SK-N-SH treated with all-trans-retinoic acid at 6 μM for 48 hours (cell line): ENCODE data around the gene SPAG4.
A peak's percentile ranks its signal among the peaks of the same experiment; 100 is the strongest.

Experiments
- ATAC-seq: fragments of 200-7000 bp; cut with Tn5 transposase; 3 replicates; pipeline ENCODE4 v1.9.1; 2020; ENCODE audit warnings: mild to moderate bottlenecking, moderate library complexity
- ARNTL ChIP-seq: fragments of 450-650 bp; formaldehyde crosslinking; IDR thresholded peaks from 2 replicates; pipeline ENCODE4 v1.5.0; 2020; ENCODE audit warnings: low read depth, mild to moderate bottlenecking, moderate library complexity, borderline replicate concordance
- BACH2 ChIP-seq: fragments of 250-450 bp; sonication (Bioruptor Pico); IDR thresholded peaks from 2 replicates; pipeline ENCODE4 v1.9.0; 2021; ENCODE audit warnings: mild to moderate bottlenecking, borderline replicate concordance
- CSDC2 ChIP-seq: fragments of 250-450 bp; sonication (Bioruptor Pico); IDR thresholded peaks from 2 replicates; pipeline ENCODE4 v1.5.0; 2020; ENCODE audit warnings: mild to moderate bottlenecking, moderate library complexity
- CSRNP3 ChIP-seq: fragments of 250-450 bp; sonication (Bioruptor Pico); IDR thresholded peaks from 2 replicates; pipeline ENCODE4 v1.5.1; 2021; ENCODE audit warnings: mild to moderate bottlenecking, moderate library complexity
- ESRRG ChIP-seq: fragments of 250-450 bp; sonication (Bioruptor Pico); IDR thresholded peaks from 2 replicates; pipeline ENCODE4 v1.6.1; 2021; ENCODE audit warnings: mild to moderate bottlenecking
- GLIS3 ChIP-seq: fragments of 250-450 bp; sonication (Bioruptor Pico); IDR thresholded peaks from 2 replicates; pipeline ENCODE4 v1.5.0; 2020; ENCODE audit warnings: mild to moderate bottlenecking, moderate library complexity
- OSR1 ChIP-seq: fragments of 250-450 bp; sonication (Bioruptor Pico); IDR thresholded peaks from 2 replicates; pipeline ENCODE4 v1.8.0; 2022; ENCODE audit warnings: moderate library complexity, mild to moderate bottlenecking, inconsistent platforms
- PATZ1 ChIP-seq: fragments of 250-450 bp; sonication (Bioruptor Pico); IDR thresholded peaks from 2 replicates; pipeline ENCODE4 v1.8.0; 2020; ENCODE audit warnings: mild to moderate bottlenecking, moderate library complexity, borderline replicate concordance
- PPARA ChIP-seq: fragments of 250-450 bp; sonication (Bioruptor Pico); IDR thresholded peaks from 2 replicates; pipeline ENCODE4 v1.5.0; 2020; ENCODE audit warnings: mild to moderate bottlenecking, borderline replicate concordance
- RARB ChIP-seq: fragments of 250-450 bp; sonication (Bioruptor Pico); IDR thresholded peaks from 2 replicates; pipeline ENCODE4 v1.8.0; 2021; ENCODE audit warnings: mild to moderate bottlenecking, moderate library complexity
- SNAI2 ChIP-seq: fragments of 250-450 bp; sonication (Bioruptor Pico); IDR thresholded peaks from 2 replicates; pipeline ENCODE4 v1.5.0; 2020; ENCODE audit warnings: mild to moderate bottlenecking, moderate library complexity
- TOX ChIP-seq: fragments of 250-450 bp; sonication (Bioruptor Pico); IDR thresholded peaks from 2 replicates; pipeline ENCODE4 v1.8.0; 2021; ENCODE audit warnings: mild to moderate bottlenecking, moderate library complexity, borderline replicate concordance
- ZC3H10 ChIP-seq: fragments of 250-450 bp; sonication (Bioruptor Pico); IDR thresholded peaks from 2 replicates; pipeline ENCODE4 v1.5.1; 2021; ENCODE audit warnings: mild to moderate bottlenecking, moderate library complexity
- ZFP3 ChIP-seq: fragments of 250-450 bp; sonication (Bioruptor Pico); IDR thresholded peaks from 2 replicates; pipeline ENCODE4 v1.5.0; 2020; ENCODE audit warnings: mild to moderate bottlenecking, moderate library complexity
- ZNF565 ChIP-seq: fragments of 450-650 bp; formaldehyde crosslinking; conservative IDR thresholded peaks from 2 replicates; pipeline ENCODE4 v1.5.0; 2020; ENCODE audit warnings: low read depth, mild to moderate bottlenecking, moderate library complexity
- ZNF70 ChIP-seq: fragments of 450-650 bp; formaldehyde crosslinking; IDR thresholded peaks from 2 replicates; pipeline ENCODE4 v1.5.0; 2020; ENCODE audit warnings: mild to moderate bottlenecking, moderate library complexity
- ZNF8 ChIP-seq: fragments of 450-650 bp; formaldehyde crosslinking; IDR thresholded peaks from 2 replicates; pipeline ENCODE4 v1.5.0; 2020; ENCODE audit warnings: mild to moderate bottlenecking, moderate library complexity
- TF ChIP-seq, protein P1 (sequence below): fragments of 250-450 bp; sonication (Bioruptor Pico); IDR thresholded peaks from 2 replicates; pipeline ENCODE4 v1.5.1; 2020; ENCODE audit warnings: low read depth, mild to moderate bottlenecking, moderate library complexity
- TF ChIP-seq, protein P2 (sequence below): fragments of 250-450 bp; sonication (Bioruptor Pico); IDR thresholded peaks from 2 replicates; pipeline ENCODE4 v1.8.0; 2021; ENCODE audit warnings: low read depth, mild to moderate bottlenecking, moderate library complexity, borderline replicate concordance
- TF ChIP-seq, protein P3 (sequence below): fragments of 250-450 bp; sonication (Bioruptor Pico); IDR thresholded peaks from 2 replicates; pipeline ENCODE4 v1.5.0; 2020; ENCODE audit warnings: mild to moderate bottlenecking, moderate library complexity

Gene SPAG4, protein sequence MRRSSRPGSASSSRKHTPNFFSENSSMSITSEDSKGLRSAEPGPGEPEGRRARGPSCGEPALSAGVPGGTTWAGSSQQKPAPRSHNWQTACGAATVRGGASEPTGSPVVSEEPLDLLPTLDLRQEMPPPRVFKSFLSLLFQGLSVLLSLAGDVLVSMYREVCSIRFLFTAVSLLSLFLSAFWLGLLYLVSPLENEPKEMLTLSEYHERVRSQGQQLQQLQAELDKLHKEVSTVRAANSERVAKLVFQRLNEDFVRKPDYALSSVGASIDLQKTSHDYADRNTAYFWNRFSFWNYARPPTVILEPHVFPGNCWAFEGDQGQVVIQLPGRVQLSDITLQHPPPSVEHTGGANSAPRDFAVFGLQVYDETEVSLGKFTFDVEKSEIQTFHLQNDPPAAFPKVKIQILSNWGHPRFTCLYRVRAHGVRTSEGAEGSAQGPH

DNA sequence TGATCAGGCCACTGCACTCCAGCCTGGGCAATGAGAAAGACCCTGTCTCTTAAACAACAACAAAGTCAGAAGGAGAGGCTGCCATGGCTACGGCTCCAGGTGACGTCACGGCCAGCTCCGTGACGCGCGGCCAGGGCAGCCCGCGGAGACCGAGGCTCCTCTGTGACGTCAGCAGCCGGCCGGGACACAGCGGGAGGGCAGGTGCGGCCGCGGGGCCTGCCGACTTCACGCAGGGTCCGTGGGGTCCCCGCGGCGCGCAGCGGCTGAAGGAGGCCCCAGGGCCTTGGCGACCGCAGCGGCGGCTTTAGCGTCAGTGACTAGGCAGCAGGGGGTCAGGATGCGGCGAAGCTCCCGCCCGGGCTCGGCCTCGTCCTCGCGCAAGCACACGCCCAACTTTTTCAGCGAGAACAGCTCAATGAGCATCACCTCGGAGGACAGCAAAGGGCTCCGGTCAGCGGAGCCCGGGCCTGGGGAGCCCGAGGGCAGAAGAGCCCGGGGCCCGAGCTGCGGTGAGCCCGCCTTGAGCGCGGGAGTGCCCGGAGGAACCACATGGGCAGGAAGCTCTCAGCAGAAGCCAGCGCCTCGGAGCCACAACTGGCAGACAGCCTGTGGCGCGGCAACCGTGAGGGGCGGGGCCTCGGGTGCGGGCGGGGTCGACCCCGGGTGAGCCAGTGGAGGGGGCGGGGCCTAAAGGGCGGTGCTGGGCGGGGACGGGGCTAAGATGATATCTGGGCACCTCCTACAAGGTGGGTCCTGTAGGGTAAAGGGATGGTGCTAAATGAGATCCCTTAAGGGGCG lies at the start of gene SPAG4:
Gene SPAG4 (plus strand): TSS at position 163 of the 798 bp plus-strand sequence. CDS start 175 bp downstream, at position 338.
- TF ChIP-seq SNAI2 (CRISPR knock-in tag) (no peak), GLIS3 (CRISPR knock-in tag) (peak; percentile 8; the same call in 1 of the 2 replicates), TOX (CRISPR knock-in tag) (no peak), ZFP3 (CRISPR knock-in tag) (peak; percentile 62; the same call in 1 of the 2 replicates), ZNF70 (CRISPR knock-in tag) (peak; percentile 5; the same call in 1 of the 2 replicates), CSDC2 (CRISPR knock-in tag) (0 out of 2 replicates have a peak, but pooled peaks have one; percentile 40)
- TF ChIP-seq, protein P1, sequence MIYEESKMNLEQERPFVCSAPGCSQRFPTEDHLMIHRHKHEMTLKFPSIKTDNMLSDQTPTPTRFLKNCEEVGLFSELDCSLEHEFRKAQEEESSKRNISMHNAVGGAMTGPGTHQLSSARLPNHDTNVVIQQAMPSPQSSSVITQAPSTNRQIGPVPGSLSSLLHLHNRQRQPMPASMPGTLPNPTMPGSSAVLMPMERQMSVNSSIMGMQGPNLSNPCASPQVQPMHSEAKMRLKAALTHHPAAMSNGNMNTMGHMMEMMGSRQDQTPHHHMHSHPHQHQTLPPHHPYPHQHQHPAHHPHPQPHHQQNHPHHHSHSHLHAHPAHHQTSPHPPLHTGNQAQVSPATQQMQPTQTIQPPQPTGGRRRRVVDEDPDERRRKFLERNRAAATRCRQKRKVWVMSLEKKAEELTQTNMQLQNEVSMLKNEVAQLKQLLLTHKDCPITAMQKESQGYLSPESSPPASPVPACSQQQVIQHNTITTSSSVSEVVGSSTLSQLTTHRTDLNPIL, result no peak
- ATAC-seq, result peak; percentile 82

- TF ChIP-seq ZNF70 (CRISPR knock-in tag) (no peak), ESRRG (CRISPR knock-in tag) (no peak), GLIS3 (CRISPR knock-in tag) (no peak), ZNF8 (CRISPR knock-in tag) (no peak), CSRNP3 (CRISPR knock-in tag) (no peak), TOX (CRISPR knock-in tag) (no peak), OSR1 (no peak), ARNTL (CRISPR knock-in tag) (no peak), ZC3H10 (CRISPR knock-in tag) (no peak), BACH2 (CRISPR knock-in tag) (no peak), ZNF565 (CRISPR knock-in tag) (no peak), RARB (CRISPR knock-in tag) (no peak)
- TF ChIP-seq, protein P2, sequence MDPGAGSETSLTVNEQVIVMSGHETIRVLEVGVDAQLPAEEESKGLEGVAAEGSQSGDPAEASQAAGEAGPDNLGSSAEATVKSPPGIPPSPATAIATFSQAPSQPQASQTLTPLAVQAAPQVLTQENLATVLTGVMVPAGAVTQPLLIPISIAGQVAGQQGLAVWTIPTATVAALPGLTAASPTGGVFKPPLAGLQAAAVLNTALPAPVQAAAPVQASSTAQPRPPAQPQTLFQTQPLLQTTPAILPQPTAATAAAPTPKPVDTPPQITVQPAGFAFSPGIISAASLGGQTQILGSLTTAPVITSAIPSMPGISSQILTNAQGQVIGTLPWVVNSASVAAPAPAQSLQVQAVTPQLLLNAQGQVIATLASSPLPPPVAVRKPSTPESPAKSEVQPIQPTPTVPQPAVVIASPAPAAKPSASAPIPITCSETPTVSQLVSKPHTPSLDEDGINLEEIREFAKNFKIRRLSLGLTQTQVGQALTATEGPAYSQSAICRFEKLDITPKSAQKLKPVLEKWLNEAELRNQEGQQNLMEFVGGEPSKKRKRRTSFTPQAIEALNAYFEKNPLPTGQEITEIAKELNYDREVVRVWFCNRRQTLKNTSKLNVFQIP (CRISPR knock-in tag), result no peak
- TF ChIP-seq, protein P3, sequence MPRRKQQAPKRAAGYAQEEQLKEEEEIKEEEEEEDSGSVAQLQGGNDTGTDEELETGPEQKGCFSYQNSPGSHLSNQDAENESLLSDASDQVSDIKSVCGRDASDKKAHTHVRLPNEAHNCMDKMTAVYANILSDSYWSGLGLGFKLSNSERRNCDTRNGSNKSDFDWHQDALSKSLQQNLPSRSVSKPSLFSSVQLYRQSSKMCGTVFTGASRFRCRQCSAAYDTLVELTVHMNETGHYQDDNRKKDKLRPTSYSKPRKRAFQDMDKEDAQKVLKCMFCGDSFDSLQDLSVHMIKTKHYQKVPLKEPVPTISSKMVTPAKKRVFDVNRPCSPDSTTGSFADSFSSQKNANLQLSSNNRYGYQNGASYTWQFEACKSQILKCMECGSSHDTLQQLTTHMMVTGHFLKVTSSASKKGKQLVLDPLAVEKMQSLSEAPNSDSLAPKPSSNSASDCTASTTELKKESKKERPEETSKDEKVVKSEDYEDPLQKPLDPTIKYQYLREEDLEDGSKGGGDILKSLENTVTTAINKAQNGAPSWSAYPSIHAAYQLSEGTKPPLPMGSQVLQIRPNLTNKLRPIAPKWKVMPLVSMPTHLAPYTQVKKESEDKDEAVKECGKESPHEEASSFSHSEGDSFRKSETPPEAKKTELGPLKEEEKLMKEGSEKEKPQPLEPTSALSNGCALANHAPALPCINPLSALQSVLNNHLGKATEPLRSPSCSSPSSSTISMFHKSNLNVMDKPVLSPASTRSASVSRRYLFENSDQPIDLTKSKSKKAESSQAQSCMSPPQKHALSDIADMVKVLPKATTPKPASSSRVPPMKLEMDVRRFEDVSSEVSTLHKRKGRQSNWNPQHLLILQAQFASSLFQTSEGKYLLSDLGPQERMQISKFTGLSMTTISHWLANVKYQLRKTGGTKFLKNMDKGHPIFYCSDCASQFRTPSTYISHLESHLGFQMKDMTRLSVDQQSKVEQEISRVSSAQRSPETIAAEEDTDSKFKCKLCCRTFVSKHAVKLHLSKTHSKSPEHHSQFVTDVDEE (CRISPR knock-in tag), result no peak
- TF ChIP-seq, protein P1, result no peak
- ATAC-seq, result peak; percentile 65
Measured at GRCh38 chr20:35568645-35569044, 47.0 kb upstream of the SPAG4 start.

DNA sequence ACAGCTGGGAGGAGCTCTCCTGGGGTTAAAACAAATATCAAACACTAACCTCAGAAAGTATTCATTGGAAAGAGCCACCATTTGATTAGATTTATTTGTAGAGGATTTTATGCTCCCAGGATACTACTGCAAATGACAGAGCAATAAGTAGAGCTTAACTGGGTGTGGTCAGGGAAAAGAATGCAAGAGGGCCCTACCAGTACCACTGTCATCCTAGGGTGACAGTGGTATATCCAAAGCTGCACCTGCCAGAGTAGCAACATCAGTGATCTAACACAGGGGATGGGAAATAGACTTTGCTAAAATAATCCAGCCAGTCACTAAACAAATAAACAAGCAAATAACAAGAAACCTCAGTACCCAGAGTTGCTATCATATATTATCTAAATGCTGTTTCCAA lies 44.1 kb upstream of the SPAG4 start:
- TF ChIP-seq ARNTL (CRISPR knock-in tag), result no peak
- no peak for TF ChIP-seq RARB (CRISPR knock-in tag)
- TF ChIP-seq PATZ1 (CRISPR knock-in tag), result no peak
- no peak for TF ChIP-seq ESRRG (CRISPR knock-in tag)
- TF ChIP-seq BACH2 (CRISPR knock-in tag), result no peak
- no peak for TF ChIP-seq ZFP3 (CRISPR knock-in tag)
- TF ChIP-seq PPARA, result no peak
- no peak for TF ChIP-seq ZNF8 (CRISPR knock-in tag)
- no peak for TF ChIP-seq SNAI2 (CRISPR knock-in tag)
- no peak for TF ChIP-seq ZNF565 (CRISPR knock-in tag)
- TF ChIP-seq OSR1, result no peak
- TF ChIP-seq, protein P1, result no peak
- no peak for TF ChIP-seq CSDC2 (CRISPR knock-in tag)
- ATAC-seq, result no peak
